Measurements from ENCODE around the gene BEGAIN.

DNA sequence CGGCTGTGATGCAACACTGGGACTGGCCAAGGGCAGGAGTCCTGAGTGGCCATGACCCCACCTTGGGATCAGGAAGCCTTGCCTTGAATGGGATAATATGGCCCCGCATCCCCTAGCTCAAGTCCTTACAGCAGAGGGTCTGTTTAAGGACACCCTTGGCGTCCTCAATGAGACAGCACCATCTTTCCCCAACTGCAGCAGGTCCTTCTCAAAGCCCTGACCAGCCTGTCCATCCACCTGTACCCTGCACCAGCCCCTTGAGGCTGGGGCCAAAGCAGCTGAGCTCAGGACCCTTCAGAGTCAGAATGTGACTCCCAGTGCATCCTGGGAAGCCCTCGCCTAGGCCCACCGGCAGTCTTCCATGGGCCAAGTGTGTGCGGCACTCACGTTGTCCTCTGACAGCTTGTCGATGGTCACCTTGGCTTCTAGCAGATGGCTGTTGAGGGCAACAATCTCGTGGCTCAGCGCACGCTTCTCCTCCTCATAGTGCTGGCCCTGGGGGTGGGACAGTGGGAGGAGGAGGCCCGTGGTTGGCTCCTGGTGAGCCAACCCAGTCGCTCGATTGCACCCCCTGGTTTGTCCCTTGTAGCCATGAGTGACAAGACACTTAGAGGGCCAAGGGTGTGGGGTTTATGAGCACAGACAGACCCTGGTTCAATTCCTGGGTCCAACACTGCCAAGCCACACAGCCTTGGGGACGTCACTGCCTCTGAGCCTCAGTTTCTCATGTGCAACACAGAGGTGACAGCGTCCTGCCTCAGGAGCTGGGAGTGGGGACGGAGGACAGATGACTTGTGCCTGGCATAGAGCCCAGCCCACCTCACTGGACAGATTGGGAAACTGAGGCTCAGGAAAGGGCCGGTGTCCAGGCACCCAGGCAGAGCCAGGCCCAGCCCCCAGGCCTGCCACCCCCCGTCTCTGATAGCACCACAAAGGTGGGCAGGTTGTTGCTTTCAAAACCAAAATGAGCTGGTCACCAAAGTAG is 43.5 kb downstream of the BEGAIN start:
- TF ChIP-seq, protein P1, sequence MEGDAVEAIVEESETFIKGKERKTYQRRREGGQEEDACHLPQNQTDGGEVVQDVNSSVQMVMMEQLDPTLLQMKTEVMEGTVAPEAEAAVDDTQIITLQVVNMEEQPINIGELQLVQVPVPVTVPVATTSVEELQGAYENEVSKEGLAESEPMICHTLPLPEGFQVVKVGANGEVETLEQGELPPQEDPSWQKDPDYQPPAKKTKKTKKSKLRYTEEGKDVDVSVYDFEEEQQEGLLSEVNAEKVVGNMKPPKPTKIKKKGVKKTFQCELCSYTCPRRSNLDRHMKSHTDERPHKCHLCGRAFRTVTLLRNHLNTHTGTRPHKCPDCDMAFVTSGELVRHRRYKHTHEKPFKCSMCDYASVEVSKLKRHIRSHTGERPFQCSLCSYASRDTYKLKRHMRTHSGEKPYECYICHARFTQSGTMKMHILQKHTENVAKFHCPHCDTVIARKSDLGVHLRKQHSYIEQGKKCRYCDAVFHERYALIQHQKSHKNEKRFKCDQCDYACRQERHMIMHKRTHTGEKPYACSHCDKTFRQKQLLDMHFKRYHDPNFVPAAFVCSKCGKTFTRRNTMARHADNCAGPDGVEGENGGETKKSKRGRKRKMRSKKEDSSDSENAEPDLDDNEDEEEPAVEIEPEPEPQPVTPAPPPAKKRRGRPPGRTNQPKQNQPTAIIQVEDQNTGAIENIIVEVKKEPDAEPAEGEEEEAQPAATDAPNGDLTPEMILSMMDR (IDR thresholded peaks at IDR 0.05; ENCODE audit: low read depth, low read length, poor library complexity, severe bottlenecking), result no peak
- TF ChIP-seq EZH2phosphoT487 (IDR thresholded peaks at IDR 0.05; ENCODE audit: borderline replicate concordance, low read length), result no peak

All from DOHH2 (cell line).